Prostate gland (tissue), 2 donors: ENCODE data around the gene ZNF207.

Experiments
- POLR2A ChIP-seq: fragments of 450-650 bp; IDR thresholded peaks from one replicate; pipeline ENCODE4 v1.6.1; 2016; ENCODE audit warnings: antibody characterized with exemption, mild to moderate bottlenecking
- POLR2AphosphoS5 ChIP-seq: sonication (generic); formaldehyde crosslinking; IDR thresholded peaks from one replicate; pipeline ENCODE4 v1.6.1; 2017; ENCODE audit warnings: antibody characterized with exemption
- TF ChIP-seq, protein P1 (sequence below), 4 experiments: fragments of 200-600 bp in 2 of 4; fragments of 450-650 bp in 2 of 4; sonication (generic) in 2 of 4; IDR thresholded peaks; 1 replicate in 3 of 4; 2 replicates in 1 of 4; pipeline ENCODE4 v1.5.1; 2016 to 2019; ENCODE audit warnings: antibody characterized with exemption in 4 of 4, mild to moderate bottlenecking in 2 of 4, moderate library complexity in 2 of 4

DNA sequence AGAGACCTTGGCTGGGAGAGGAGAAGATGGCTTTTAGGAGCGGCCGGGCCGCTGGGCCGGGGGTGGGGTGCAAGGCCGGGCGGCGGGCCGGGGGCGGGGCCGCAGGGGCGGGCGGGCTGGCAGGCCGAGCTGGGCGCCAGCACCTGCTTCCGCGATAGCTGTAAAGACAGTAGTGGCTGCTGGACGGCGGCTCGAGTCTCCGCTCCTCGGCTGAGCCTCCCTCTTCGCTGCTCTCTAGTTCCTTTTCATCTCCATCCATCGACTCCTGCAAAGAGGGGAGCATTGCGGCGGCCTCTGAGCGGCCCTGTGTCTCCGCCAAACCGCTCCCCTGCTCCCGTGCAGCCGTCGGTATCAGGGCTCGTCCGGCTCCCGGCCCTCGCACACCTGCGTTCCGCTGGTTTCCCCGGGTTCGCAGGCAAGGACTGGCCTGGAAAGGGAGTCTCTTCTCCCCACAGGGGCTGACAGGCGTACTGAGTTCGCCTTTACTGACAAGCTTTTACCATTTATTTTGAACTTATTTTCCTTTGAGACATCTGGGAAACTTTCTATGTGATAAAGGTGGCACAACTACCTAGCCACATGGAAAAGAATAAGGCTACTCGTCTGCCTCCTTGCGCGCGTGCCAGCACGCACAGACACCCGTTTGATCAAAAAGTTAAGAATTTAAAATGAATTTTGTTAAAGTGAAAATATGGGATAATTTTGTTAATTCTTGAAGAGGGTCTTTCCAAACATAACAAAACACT lies 7.9 kb upstream of the ZNF207 start, which contains the start of gene C17orf75:
- TF ChIP-seq, protein P1, sequence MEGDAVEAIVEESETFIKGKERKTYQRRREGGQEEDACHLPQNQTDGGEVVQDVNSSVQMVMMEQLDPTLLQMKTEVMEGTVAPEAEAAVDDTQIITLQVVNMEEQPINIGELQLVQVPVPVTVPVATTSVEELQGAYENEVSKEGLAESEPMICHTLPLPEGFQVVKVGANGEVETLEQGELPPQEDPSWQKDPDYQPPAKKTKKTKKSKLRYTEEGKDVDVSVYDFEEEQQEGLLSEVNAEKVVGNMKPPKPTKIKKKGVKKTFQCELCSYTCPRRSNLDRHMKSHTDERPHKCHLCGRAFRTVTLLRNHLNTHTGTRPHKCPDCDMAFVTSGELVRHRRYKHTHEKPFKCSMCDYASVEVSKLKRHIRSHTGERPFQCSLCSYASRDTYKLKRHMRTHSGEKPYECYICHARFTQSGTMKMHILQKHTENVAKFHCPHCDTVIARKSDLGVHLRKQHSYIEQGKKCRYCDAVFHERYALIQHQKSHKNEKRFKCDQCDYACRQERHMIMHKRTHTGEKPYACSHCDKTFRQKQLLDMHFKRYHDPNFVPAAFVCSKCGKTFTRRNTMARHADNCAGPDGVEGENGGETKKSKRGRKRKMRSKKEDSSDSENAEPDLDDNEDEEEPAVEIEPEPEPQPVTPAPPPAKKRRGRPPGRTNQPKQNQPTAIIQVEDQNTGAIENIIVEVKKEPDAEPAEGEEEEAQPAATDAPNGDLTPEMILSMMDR (IDR thresholded peaks at IDR 0.05): peak in 1 of 4 experiments; percentile 12
- TF ChIP-seq POLR2A: peak; percentile 38
- peak; percentile 74 for TF ChIP-seq POLR2AphosphoS5
